ENCODE measurements around the gene SPRY4.
A peak's percentile ranks its signal among the peaks of the same experiment; 100 is the strongest.
"Not testable (repeated sequence)": the region's sequence is repeated elsewhere in the genome, so short reads cannot be mapped to it uniquely, and the experiment has no call there.

Gene SPRY4

DNA sequence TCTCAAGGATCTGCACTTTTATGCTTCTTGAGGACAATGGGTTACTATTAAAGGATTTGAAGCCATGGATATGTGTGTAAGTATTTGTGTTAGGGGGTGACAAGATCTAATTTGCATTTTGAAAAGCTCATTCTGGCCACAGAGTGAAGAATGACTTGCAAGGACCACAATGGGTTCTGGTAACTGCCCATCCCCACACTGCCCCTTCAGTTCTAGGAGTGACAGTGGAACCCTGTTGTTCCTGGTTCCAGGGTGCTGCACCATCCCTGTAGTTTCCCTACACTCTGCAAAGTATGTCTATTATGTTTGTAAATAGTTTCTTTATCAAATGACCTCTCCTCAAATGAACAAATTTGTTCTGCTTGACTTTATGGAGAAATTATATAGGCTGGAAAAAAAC is 9.7 kb upstream of the SPRY4 start:
- no peak for DNase-seq (ENCODE audit: low read depth, low spot score)

DNA sequence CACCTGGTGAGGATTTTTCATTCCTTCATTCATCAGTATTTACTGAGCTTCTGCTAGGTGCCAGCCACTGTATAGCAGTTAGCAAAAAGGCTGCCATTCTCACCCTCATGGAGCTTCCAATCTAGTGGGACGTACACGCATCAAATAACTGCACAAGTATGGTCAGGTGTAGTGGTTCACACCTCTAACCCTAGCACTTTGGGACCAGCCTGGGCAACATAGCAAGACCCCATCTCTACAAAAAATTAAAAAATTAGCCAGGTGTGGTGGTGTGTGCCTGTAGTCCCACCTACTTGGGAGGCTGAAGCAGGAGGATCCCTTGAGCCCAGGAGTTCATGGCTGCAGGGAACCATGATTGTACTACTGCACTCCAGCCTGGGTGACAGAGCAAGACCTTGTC is 8.9 kb upstream of the SPRY4 start:
- not testable (repeated sequence) for DNase-seq (ENCODE audit: low read depth, low spot score)

DNA sequence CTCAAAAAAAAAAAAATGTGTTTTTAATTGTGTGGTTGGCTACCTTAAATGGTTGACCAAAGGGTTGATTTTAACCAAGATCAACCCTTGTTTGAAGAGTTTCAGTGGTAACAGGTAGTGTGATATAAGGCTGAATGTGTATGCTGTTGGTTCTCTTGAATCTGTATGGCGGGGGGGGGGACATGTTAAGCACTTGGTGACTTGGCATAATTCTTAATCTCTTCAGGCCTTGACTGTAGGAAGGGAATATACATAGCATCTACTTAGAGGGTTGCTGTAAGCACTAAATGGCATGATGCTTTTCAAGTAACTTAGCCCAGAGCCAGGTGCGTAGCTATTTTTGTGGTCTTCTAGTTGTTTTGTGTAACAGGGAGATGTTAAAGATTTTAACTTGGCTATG is 5.6 kb upstream of the SPRY4 start:
- DNase-seq (ENCODE audit: low read depth, low spot score) = no peak

DNA sequence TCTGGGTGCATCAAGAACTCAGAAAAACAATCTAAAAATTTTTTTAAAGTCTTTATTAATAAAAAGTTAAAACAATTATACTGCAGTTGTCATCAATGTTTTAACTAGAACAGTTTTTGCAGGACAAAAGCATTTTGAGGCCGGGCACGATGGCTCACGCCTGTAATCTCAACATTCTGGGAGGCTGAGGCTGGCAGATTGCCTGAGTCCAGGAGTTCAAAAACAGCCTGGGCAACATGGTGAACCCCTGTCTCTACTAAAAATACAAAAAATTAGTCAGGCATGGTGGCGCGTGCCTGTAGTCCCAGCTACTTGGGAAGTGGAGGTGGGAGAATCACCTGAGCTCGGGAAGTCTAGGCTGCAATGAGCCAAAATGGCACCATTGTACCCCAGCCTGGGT is 5.2 kb upstream of the SPRY4 start:
- no peak for DNase-seq (ENCODE audit: low read depth, low spot score)

DNA sequence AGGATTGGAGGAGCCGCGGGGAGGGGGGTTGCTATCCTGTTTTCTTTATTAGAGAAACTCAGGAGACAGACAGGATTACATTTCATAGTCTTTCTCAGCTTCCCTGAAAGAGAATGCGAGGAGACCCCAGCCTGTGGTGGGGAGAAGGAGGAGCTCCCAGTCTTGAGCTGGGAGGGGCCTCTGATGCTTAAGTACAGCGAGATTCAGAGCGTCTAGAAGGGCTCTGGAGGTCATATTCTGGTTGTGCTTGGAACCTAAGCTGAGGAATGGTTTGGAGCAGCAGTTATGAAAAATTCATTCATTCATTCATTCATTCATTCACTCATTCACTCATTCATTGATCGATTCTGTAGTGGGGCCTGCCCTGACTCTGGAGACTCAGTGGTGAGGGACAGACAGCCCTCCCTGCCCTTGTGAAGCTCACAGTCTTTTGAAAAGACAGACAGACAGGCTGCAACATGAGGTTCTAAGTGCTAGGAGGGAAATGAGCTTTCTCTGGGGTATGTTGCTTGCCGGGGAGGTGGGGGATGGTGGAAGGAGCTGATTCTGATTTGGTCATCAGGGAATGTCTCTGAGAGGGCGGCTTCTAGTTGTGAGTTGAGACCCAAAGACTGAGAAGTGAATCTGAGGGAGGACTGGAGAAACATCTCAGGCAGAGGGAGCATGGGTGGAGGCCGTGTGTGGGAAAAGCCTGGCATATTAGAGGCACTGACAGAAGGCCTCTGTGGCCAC is 2.5 kb upstream of the SPRY4 start:
- DNase-seq (ENCODE audit: low read depth, low spot score) = no peak

DNA sequence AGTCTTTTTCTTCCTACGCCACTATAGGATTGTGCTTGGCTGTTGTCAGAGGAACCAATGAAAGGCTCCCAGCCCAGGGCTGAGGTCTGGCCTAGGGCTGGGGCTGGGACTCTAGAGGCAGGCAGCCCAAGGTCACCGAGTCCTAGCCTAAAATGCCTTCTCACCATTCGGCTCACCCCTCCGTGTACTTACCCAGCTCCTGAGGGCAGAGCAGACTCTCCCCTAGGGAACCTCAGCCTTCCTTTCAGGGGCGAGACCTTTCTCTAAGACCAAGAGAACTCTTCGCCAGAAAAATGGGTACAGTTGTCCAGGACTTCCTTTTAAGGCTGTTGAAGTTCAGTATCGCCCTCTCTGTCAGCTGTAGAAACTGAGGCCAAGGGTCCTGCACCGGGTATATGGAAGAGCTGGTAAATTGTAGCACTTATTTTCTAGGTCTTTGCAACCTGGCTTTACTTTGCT is 1.7 kb upstream of the SPRY4 start:
- DNase-seq (ENCODE audit: low read depth, low spot score) = no peak

DNA sequence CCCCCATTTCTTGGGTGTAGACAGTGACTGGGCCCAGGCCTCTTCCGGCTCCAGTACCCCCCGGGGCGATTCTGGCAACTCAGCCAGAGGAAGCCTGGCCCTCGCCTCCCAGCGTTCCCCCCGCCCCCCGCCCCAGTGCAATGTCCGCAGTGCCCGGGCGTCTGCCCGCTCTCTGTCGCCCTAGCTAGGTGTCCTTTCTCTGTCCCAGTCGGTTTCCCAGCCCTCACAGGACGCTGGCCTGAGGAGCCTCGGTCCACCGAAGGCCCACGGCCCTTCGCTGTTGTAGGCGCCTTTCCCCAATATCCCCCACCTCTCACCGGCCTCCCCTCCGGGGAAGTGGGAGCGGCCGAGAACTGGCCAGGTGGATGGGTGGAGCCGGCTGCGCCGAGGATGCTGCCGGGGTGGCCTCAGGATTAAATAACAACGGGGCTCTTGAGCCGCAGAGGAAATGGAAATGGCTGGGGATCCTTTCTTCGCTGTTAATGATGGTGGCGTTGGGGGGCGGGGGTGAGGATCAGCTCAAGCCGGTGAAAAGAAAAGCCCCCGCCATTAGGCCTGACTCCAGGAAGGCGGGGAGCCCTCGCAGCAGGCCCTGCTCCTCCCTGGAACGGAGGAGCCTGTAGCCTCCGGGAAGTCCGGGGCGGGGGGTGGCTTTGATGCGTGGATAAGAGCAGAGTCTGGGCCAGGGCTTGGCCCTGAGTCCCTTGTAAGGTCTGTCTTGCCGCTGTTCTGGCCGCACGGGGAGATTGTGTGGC is 1.1 kb upstream of the SPRY4 start:
- no peak for DNase-seq (ENCODE audit: low read depth, low spot score)

DNA sequence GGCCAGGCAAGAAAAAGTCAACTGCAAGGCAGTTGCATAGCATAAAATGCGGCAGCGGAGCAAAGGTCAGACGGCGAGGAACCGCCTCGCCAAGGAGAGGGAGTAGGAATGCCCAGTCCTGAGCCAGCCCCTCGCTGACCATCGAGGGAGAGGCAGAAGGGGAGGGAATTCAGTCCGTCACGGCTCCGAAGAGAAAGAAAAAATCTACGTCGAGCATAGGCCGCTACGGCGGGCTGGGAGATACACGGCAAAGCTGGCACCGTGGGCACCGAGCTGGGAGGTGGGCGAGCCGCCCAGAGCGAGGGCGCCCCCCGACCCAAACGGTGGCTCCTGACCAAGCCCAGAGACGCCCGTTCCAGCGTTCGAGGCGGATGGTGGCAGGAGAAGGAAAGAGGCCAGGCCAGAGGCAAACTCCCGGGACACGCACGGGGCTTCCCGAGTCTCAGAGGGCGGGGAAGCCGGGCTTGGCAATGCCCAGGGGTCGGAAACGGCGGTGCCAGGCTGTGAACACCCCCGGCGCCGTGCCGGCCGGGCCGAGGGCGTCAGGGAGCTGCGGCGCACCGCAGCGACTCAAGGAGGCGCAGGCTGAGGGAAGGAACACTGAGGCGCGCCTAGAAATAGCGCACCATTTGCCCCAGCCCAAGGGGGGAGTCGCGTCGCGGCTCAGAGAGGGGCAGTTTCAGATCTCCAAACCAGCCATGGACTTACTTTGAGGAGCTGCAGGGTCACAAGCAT is 518 bp downstream of the SPRY4 start:
- no peak for DNase-seq (ENCODE audit: low read depth, low spot score)

DNA sequence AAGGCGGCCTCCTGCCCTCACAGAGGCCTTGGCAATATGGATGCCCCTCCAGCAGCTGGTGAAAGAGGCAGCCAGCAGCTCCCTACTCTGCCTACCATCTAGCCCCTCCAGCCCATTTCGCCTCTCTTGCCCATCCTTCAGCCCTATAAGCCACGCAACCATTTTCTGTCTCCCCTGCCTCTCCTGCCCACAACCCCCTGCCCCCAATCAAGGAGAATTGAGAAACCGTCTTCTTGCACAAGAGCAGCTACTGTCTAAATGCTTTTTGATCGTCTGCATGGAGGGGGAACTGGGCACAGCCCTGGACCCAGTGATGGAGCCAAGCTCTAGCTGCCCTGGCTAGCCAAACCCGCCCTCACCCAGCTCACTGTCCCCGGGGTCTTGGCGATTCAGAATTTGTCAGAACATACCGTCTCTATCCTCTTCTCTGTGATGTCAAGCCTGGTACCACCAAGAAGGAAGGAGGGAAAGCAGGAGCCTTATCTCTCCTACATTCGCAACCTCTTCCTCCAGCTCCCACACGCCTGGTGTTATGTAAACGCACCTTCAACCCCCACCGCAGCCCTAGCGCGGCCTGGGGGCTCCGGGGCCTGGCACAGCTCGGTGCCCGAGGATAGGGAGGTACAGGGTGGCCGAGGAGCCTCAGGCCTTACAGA is 1.2 kb downstream of the SPRY4 start:
- DNase-seq (ENCODE audit: low read depth, low spot score) = no peak

DNA sequence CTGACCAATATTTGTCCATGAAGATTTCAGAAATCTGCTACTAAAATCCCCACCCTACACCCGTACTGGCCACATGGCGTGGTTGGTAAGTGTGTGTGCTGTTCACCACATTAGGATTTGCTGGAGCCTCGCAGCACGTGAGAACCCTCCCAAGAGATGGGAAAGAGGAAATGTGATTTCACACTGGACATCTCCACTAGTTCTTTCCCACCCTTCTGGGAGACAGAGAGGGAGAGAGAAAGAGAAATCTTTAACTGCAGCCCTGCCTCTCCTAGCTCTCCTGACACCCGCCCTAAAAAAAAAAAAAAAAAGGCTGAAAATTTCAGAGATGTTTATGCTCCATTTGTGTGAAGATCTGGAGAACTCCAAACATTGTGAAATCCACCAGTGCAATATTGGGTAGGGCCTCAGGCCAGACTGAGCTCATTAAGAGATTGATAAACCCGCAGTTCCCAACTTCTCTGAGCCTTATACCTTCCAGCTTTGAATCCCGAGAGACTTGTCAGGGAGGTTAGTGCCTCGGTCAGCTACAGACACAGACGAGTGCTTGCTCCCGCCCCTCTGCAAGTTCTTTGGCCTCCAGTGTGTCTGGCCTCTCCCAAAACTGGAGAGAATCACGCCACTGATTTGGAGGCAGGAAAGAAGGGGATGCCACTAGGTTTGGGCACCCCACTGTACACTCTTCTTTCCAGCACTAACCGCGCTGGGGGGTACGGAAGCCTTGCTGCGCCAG is 1.9 kb downstream of the SPRY4 start:
- DNase-seq (ENCODE audit: low read depth, low spot score) = no peak

DNA sequence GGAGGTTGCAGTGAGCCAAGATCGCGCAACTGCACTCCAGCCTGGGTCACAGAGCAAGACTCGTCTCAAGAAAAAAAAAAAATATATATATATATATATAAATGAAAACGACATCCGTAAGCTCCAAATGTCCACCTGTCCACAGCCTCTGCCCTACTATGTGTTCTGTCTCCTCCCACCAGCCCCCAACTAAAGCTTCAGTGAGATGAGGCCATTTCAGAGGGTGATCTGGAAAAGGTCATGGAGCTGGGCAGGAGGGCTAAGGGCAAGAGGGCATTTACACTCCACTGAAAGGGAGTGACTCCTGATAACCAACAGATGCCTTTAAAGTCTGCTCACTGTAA is 2.4 kb downstream of the SPRY4 start:
- DNase-seq (ENCODE audit: low read depth, low spot score) = no peak

DNA sequence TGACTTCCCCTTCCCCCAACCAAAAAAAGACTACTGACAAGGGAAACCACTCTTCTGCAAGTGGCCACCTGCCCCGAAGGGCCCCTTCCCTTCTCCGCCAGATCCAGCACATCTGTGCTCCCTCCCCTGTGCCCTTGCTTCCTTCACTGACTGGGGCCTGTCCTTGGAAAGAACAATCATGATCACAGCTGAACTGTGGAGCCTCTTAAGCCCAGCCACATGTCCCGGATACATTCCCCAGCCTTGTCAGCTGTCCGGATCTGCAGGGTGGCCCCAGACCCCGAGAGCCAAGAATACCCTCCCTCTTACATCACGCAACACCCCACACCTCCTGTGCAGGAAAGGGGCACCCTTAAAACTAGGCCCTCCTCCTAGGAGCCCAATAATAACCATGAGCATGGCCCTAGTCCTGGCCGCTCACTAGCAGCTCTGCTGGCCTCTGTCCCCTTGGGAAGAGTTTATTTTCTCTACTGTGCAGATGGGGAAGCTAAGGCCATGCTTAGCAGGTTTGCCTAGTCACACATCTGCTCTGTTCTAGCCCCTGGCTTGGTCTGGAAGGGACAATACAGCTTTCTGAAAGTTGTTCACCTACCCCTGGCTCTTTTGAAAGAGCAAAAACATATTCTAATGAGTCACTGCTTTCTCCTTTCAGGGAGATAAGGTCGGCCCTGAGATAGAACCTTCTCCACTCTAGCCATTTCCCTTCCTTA is 3.8 kb downstream of the SPRY4 start:
- no peak for DNase-seq (ENCODE audit: low read depth, low spot score)

DNA sequence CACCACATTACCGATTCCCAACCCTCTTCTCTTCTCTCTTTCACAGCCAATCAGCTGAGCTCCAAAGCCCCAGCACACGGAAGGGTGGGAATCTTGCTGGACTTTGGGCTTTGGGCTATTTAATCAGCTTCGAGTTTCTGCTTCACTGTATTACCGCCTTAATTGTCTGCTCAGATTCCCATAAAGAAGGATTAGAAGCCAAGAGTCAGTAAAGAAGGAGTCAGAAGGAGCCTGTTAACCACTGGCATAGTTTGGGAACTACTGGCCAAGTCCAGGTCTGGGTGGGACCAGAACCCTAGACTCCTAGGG is 4.4 kb downstream of the SPRY4 start:
- DNase-seq (ENCODE audit: low read depth, low spot score) = no peak

DNA sequence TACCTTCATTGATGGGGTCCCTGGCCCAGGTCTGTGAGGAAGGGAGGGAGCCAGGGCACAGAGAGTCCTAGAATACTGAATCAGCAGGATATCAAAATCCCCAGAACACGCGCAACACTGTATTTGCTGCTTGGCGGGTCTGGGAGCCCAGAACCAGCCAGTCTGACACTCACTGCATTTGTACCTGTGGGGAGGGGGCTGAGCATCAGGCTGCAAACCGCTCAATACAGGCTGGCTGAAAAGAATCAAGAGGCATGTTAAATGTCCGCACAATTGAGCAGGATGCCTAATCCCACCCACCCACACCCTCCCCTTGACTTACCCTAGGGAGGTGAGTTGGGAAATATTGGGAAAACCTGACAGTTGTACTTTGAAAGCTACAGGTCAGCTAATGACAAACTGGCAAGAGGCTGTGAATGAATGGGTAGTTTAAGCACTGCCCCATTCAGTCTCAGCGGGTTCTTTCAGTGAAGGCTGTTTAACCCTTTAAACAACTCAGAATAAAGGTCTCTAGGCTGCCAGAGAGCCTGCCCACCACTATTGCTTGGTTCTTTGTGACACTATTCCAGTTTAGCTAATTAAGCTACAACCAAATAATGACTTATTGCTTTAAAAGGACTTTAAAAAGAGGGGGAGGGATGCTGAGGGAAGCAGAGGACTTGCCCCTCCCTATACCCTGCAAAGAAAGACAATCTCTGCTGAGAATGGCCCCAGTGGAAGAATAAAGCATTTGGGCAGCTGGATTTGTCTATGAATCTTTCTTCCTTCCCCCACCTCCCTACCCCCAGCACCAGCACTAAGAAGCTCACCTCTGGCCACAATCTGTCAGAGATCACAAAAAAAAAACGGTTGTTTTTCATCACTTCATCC is 5.0 kb downstream of the SPRY4 start:
- no peak for DNase-seq (ENCODE audit: low read depth, low spot score)

DNA sequence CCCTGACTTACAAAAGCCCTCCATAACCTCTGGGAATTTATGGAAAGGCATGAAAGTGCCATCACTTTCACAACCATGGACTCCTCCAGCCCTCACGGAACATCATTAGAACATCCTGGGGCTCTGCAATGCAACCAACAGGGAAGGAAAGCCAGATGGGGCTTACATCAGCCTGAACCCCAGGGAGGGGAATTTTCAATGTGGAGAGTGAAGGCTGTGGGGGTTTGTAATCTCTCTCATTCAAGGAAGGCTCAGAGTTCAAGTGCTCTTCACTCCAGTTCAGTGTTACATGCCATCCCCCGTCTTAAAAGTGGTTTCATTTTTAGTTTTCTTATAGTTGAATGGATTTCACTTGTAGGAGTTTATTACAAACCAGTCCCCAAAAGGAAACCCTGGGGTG is 5.7 kb downstream of the SPRY4 start:
- DNase-seq (ENCODE audit: low read depth, low spot score) = no peak

DNA sequence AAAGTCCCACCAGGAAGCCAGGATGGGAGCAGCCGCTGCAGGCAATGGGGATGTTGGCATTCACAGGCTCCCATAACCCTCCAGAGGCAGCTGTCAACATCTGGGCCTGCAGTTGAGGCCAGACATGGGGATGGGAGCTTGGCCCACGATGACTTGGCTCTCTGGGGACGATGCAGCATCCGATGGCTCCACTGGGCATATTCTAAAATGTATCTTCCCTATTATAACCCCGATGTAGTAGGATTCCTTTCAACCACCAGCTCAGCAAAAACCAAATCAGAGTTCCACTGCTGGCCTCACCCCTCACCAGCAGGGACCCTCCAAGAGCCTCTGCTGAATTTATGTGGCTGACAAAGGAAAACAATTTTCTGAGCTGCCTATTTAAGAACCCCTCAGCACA is 7.1 kb downstream of the SPRY4 start:
- no peak for DNase-seq (ENCODE audit: low read depth, low spot score)

DNA sequence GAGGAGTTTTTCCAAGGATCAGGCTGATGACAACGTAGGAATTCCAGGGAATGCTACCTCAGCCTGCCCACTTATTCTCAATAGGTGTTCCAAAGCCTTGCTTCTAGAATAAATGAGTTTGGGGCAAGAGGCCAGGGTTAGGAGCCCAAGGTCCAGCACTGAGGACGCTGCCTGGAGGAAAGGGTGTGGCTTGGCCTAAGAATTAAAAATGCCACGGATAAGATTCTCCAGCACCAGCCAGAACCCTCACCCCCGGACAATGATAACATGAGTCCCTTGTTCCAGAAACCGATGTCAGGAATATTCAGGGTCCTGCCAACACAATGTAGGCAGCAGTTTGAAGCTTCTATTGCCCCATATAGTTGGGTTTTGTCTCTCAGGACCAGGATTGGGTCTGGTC is 7.6 kb downstream of the SPRY4 start:
- no peak for DNase-seq (ENCODE audit: low read depth, low spot score)

DNA sequence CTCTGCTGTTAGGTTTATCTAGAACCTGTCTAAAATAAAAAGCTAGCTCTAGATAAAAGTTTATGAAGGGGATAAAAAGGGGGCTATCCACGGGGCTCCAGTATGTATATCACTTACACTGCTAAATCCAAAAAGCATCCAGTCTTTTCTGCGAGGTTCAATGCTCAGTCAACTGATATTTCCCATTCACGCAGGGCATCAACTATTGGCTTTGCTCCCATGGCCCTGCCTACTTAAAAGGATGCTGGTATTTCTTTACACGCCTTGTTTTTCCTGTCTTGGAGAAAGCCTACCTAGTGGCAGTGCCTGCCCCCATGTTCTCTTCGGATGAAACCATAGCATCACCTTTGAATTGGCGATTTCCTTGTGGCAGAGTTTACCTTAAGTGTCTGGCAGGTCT is 8.1 kb downstream of the SPRY4 start:
- no peak for DNase-seq (ENCODE audit: low read depth, low spot score)

DNA sequence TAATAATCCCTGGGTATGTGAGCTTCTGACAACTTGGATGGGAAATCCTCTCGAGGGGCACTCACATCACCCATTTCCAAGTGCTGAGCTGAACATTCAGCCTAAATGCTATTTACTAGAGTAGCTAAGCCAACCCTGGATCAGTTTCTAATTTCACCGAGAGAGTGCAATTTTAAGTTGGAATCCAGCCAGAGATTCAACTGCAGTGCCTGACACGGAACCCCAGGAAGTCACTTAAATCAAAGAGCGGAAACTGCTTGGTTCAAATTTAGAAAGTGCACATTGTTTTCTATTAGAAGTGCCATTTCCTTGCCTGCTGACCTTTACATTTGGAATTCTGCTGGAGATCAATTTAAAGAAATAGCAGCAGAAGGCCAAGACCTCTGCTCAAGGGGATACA is 8.8 kb downstream of the SPRY4 start:
- peak; percentile 73 for DNase-seq (ENCODE audit: low read depth, low spot score)

All from brain pericyte (primary cell).